Measurements from ENCODE around the gene OR1J2.

Gene OR1J2

GRCh38 chr9:122552812-122553211 is 42.2 kb downstream of the OR1J2 start, which contains the start of gene OR1N2:
TSS of gene OR1N2 (plus strand) at chr9:122553112. CDS start at chr9:122553212, 100 bp downstream.
- DNase-seq = no peak

Data from NCI-H510A (cell line).